ENCODE measurements around the gene ESYT3.
A peak's percentile ranks its signal among the peaks of the same experiment; 100 is the strongest.

The ESYT3 gene

DNA sequence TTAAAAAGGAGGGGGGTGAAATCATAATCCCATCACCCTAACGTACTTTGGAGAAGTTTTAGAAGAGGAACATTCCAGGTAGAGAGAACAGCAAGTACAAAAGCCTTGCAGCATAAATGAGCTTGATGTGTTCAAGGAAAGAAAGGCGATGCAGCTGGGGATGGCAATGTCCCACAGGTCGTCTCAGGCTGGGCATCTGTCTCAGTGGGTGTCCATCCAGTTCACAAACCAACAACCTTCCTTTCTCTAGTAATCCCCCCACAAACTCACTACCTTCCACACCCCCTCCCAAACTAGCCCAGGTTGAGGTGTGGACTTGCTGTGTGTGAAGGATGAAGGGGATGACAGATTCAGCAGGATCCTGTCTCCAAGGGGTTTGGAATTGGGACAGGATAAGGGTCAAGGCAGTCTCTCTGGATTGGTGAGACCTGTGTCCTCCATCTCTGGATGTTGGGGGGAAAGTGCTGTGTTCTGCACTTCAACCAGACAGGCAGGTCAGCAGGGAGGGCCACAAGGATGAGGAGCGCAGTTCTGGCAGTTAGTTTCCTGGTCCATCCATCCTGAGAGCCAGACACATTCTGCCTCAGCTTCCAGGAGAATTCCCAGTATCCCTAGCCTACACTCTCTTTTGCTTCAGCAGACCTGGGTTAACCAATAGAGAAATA is 1.7 kb upstream of the ESYT3 start:
- no peak overlapping the region for H3K4me3 Mint-ChIP-seq
- peaks cover 11% of the 10 kb centered on the region for H3K4me1 Mint-ChIP-seq
- no peaks in the 10 kb centered on the region for H3K36me3 Mint-ChIP-seq
- H3K27me3 Mint-ChIP-seq = peaks cover 75% of the 10 kb centered on the region
- H3K9me3 Mint-ChIP-seq = no peaks in the 10 kb centered on the region
- H3K27ac Mint-ChIP-seq = no peak overlapping the region
- ATAC-seq = no peak

DNA sequence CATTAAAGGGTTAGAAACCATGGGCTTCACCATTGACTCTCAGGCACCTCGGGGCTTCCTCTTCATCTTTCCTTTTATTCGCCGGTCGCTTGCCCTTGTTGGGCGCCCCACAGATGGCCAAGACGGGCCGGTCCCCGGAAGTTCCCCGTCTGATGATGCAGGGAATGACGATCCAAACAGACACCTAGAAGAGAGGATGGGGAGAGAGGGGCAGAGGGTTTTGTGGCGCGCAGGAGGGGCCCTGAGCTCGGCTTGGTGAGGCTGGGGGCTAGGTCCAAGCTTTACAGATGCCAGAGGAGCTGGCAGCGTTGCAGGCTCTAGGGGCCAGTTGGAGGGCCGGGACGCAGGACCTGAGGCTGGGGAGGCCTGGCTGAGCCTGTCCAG is 532 bp upstream of the ESYT3 start:
- no peak overlapping the region for H3K27ac Mint-ChIP-seq
- no peaks in the 10 kb centered on the region for H3K36me3 Mint-ChIP-seq
- peaks cover 78% of the 10 kb centered on the region for H3K27me3 Mint-ChIP-seq

DNA sequence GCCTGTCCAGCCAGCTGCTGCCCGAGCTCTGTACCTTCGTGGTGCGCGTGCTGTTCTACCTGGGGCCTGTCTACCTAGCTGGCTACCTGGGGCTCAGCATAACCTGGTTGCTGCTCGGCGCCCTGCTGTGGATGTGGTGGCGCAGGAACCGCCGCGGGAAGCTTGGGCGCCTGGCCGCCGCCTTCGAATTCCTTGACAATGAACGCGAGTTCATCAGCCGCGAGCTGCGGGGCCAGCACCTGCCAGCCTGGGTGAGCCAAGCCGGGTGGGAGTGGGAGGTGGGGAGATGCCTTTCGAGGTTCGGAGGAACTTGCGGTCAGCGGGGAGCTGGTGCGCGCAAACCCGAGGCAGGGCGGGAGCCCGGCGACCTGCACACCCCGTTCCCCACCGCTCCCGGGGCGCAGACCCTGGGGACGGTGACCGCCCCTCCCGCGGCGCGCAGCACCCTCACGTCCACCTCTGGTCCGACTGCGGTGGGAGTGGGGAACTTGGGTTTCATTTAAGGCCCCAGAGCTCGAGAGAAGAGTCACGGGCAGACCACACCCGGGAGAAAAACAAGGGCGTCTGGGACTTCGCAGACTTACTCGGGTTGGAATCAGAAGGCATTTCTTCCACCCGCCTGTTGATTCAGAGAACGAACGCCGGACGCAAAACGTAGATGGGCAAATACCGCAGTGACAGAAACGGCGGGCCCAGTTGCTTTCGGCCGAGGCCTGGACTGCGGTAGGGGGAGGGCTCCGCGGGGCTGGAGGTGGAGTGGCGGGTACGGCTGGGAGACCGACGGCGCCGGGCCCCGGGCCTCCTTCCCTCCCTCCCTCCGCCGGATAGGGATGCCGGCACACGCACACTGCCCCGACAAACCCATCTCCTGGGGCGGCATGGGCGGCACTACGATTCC is 708 bp downstream of the ESYT3 start:
- Mint-ChIP-seq H3K4me1 (peaks cover 11% of the 10 kb centered on the region), H3K27me3 (peaks cover 80% of the 10 kb centered on the region), H3K36me3 (no peaks in the 10 kb centered on the region), H3K27ac (no peak overlapping the region), H3K9me3 (no peaks in the 10 kb centered on the region), H3K4me3 (no peak overlapping the region)
- no peak for ATAC-seq

More for the DNA sequence above, 532 bp upstream of the ESYT3 start:
- H3K4me1 Mint-ChIP-seq = peaks cover 11% of the 10 kb centered on the region
- no peak for ATAC-seq
- no peaks in the 10 kb centered on the region for H3K9me3 Mint-ChIP-seq
- H3K4me3 Mint-ChIP-seq = peak overlapping the region; percentile 63

DNA sequence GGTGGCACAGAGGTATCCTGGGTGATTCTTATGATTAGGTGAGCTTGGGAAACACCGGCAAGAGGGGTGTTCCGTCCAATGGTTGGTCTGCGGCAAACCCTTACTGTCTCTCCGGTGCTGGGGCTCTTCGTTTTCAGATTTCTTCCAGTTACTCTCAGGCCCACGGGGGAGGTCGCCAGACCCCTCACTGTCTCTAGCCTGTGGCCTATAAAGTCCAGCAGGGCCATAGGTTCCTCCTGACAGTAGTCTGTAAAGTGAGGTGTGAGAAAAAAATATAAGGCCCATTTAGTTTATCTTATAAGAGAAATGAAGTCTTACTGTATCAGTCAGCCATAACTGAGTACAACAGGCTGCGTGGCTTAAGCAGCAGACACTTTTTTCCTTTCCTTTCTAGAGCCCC is 1.4 kb downstream of the ESYT3 start:
- ATAC-seq = no peak
- Mint-ChIP-seq H3K36me3 (no peaks in the 10 kb centered on the region), H3K4me3 (no peak overlapping the region), H3K27me3 (peaks cover 80% of the 10 kb centered on the region), H3K9me3 (no peaks in the 10 kb centered on the region), H3K27ac (no peak overlapping the region), H3K4me1 (peaks cover 11% of the 10 kb centered on the region)

DNA sequence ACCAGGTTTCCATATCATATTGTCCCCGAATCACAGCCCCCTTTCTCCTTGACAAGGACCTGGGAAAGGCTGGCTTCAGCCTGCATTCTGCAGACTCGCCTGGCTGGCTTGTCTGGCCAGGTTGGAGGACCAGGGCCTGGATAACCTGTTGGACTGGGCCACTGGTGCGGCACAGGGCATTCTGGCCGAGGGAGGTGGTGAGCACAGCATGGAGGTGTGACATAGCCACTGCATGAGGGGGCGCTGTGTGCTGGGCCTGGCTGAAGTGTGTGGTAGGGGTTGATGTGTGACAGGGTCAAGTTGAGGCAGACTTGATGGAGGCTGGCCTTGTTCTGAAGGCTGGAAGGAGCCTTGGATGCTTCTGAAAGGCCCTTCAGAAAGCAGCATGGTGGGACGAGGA is 2.9 kb downstream of the ESYT3 start:
- ATAC-seq = no peak
- Mint-ChIP-seq H3K27me3 (peaks cover 67% of the 10 kb centered on the region), H3K4me1 (peaks cover 11% of the 10 kb centered on the region), H3K4me3 (no peak overlapping the region), H3K9me3 (no peaks in the 10 kb centered on the region), H3K27ac (no peak overlapping the region), H3K36me3 (no peaks in the 10 kb centered on the region)

DNA sequence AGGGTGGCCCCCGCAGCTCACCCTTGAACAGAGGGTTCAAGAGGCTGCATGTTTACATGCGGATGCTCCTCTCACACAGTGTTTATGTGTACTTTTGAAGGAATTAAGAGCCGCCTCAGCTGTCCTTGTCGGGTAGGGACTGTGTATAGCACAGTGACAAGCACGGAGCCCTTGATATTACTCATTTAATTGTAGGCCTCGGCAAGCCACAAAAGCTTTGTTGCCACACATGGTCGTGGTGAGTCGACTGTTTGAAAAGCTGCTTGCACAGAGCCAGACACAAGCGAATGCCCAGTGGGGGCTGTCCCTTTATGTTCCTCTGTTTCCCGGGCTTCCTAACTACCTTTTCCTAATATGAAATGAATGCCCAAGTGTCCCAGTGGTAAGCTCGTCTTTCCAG is 4.5 kb downstream of the ESYT3 start:
- H3K4me3 Mint-ChIP-seq = no peak overlapping the region
- no peaks in the 10 kb centered on the region for H3K9me3 Mint-ChIP-seq
- H3K27me3 Mint-ChIP-seq = peaks cover 65% of the 10 kb centered on the region
- no peak for ATAC-seq
- H3K36me3 Mint-ChIP-seq = no peaks in the 10 kb centered on the region
- no peak overlapping the region for H3K27ac Mint-ChIP-seq
- peaks cover 7% of the 10 kb centered on the region for H3K4me1 Mint-ChIP-seq

DNA sequence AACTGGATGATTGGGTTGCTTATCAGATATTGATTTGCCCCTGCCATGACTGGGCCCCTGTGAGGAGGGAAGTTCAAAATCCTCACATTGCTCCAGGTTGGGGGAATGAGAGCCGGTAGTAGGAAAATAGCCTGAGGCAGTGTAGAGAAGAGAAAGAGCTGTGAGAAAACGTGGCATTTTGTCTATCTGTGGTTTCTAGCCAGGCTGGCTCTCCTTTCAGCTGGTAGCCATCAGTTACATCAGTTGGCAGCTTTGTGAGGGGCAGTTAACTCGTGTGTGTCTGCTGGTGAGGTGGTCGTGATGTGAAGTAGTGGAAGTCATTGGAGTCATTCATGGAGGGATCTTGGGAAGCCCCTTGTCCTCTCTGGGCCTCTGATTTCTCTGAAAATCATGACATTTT is 5.2 kb downstream of the ESYT3 start:
- peaks cover 58% of the 10 kb centered on the region for H3K27me3 Mint-ChIP-seq

DNA sequence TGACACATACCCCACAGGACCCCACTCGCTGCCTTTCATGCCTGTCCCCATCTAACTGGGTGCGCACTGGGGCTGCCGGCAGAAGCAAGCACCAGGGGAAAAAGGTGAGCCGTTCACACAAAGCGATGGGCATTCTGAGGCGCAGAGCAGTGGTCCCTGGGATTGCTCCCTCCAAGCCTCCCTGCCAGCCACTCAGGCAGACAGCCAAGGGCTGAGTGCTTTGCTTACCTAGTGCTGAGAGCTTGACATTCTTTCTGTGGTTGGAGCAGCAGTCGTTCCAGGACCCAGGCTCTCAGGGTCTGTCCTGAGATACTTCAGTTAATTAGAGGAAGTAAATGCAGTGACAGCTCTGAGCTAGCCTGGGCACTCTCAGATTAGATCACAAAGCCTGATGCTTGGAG is 5.7 kb downstream of the ESYT3 start:
- Mint-ChIP-seq H3K4me3 (no peak overlapping the region), H3K9me3 (no peaks in the 10 kb centered on the region), H3K36me3 (no peaks in the 10 kb centered on the region), H3K27ac (no peak overlapping the region), H3K4me1 (no peaks in the 10 kb centered on the region), H3K27me3 (peaks cover 57% of the 10 kb centered on the region)
- ATAC-seq = no peak

More for the DNA sequence above, 5.2 kb downstream of the ESYT3 start:
- no peaks in the 10 kb centered on the region for H3K36me3 Mint-ChIP-seq
- H3K4me3 Mint-ChIP-seq = no peak overlapping the region
- H3K4me1 Mint-ChIP-seq = no peaks in the 10 kb centered on the region
- no peak overlapping the region for H3K27ac Mint-ChIP-seq
- no peaks in the 10 kb centered on the region for H3K9me3 Mint-ChIP-seq
- ATAC-seq = no peak

DNA sequence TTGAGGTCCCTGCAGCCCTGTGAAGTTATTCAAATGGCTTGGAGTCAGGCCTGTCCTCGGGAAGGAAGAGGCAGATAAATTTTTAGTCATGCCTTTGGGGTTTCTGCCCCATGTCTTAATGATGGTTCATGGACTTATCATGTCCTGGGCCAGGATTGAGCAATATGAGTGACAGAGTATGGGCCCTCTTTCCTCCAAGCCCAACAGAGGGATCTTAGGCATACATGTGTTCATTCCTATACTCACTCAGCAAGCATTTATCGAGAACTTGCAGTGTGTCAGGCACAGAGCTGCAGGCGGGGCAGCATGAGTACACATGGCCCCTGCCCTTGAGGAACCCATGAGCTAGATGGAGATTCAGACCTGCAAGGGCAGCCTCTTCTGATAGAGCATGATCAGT is 6.2 kb downstream of the ESYT3 start:
- H3K4me1 Mint-ChIP-seq = no peaks in the 10 kb centered on the region
- no peaks in the 10 kb centered on the region for H3K36me3 Mint-ChIP-seq
- no peak overlapping the region for H3K4me3 Mint-ChIP-seq
- no peak overlapping the region for H3K27ac Mint-ChIP-seq
- peaks cover 52% of the 10 kb centered on the region for H3K27me3 Mint-ChIP-seq
- ATAC-seq = no peak
- no peaks in the 10 kb centered on the region for H3K9me3 Mint-ChIP-seq

DNA sequence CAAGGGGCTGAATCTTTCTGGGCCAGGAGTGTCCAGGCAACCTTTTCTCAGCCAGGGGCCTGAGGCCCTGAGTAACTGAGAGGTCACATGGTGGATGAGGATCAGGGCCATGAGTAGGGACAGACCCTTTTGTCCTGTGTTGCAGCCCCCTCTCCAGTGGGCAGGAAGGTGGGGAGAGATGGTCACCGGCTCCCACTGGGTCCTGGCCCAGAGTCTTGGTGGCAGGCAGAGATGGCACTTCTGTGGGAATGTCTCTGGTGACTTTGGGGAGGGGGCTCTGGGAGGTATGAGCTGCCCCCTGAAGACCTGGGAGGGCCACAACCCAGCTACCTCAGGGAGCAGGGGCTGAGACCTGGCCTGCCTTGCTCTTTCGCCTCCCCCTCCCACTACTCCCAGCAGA is 6.8 kb downstream of the ESYT3 start:
- peaks cover 45% of the 10 kb centered on the region for H3K27me3 Mint-ChIP-seq
- no peaks in the 10 kb centered on the region for H3K4me1 Mint-ChIP-seq
- ATAC-seq = no peak
- no peaks in the 10 kb centered on the region for H3K36me3 Mint-ChIP-seq
- H3K4me3 Mint-ChIP-seq = no peak overlapping the region
- no peaks in the 10 kb centered on the region for H3K9me3 Mint-ChIP-seq
- no peak overlapping the region for H3K27ac Mint-ChIP-seq

DNA sequence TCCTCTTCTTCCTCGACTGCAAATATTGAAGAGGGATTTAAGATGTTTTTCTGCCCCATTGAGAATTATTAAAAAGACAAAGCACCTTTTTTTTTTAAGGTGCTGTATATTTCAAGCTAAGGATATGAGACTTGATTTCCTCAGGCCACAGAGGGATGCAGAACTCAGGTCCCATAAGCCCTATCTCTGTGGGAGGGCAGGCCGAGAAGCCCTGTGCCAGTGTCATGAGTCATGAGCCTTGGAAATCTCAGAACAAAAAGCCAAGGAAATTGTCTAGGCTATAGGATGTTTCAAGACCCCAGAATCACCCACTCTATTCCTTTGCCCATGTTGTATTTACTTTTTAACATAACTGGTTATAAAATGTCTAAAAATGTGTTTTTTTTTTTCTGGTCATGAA is 7.3 kb downstream of the ESYT3 start:
- H3K4me1 Mint-ChIP-seq = no peaks in the 10 kb centered on the region
- no peaks in the 10 kb centered on the region for H3K36me3 Mint-ChIP-seq
- peaks cover 40% of the 10 kb centered on the region for H3K27me3 Mint-ChIP-seq
- H3K27ac Mint-ChIP-seq = no peak overlapping the region
- no peaks in the 10 kb centered on the region for H3K9me3 Mint-ChIP-seq
- H3K4me3 Mint-ChIP-seq = no peak overlapping the region
- ATAC-seq = no peak

DNA sequence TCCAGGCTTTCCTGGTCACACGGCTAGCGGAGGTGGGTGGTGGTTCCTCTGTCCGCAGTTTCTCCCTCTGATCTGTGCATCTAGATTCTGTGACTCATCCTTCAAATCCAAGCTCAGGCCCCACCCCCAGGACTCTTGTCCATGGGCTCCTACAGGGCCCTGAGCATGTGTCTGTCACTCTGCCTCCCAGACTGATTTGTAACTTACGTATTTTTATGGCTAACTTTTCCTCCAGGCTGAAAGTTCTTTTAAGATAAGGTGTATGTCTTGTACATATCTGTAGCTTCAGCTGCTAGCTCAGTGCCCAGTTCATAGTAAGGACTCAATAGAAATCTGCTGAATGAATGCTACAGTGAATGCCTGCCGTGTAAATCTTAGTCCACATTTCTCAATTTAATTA is 8.0 kb downstream of the ESYT3 start:
- Mint-ChIP-seq H3K36me3 (no peaks in the 10 kb centered on the region), H3K27me3 (peaks cover 33% of the 10 kb centered on the region), H3K4me3 (no peak overlapping the region), H3K27ac (no peak overlapping the region), H3K9me3 (no peaks in the 10 kb centered on the region), H3K4me1 (no peaks in the 10 kb centered on the region)
- no peak for ATAC-seq

DNA sequence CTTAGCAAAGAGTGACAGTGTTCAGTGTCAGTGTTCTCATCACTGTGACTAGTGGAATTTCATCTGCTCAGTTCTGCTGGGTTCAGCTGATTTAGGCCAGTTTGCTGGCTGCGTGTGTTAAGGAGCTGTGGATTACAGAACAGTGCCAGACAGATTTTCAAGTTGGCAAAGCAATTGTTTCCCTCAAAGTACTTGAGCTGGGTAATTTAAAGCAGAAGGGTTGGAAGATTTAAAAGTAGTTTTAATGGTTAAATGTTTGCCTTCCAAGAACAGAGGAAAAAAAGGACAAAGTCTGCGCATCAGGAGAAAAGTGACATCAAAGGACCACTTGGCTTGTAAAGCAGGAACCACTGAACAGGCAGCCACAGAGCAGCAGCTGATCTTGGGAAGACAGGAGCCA is 8.7 kb downstream of the ESYT3 start:
- H3K27me3 Mint-ChIP-seq = peaks cover 28% of the 10 kb centered on the region
- ATAC-seq = no peak
- H3K4me3 Mint-ChIP-seq = no peak overlapping the region
- no peak overlapping the region for H3K27ac Mint-ChIP-seq
- no peaks in the 10 kb centered on the region for H3K4me1 Mint-ChIP-seq
- H3K36me3 Mint-ChIP-seq = no peaks in the 10 kb centered on the region
- H3K9me3 Mint-ChIP-seq = no peaks in the 10 kb centered on the region

DNA sequence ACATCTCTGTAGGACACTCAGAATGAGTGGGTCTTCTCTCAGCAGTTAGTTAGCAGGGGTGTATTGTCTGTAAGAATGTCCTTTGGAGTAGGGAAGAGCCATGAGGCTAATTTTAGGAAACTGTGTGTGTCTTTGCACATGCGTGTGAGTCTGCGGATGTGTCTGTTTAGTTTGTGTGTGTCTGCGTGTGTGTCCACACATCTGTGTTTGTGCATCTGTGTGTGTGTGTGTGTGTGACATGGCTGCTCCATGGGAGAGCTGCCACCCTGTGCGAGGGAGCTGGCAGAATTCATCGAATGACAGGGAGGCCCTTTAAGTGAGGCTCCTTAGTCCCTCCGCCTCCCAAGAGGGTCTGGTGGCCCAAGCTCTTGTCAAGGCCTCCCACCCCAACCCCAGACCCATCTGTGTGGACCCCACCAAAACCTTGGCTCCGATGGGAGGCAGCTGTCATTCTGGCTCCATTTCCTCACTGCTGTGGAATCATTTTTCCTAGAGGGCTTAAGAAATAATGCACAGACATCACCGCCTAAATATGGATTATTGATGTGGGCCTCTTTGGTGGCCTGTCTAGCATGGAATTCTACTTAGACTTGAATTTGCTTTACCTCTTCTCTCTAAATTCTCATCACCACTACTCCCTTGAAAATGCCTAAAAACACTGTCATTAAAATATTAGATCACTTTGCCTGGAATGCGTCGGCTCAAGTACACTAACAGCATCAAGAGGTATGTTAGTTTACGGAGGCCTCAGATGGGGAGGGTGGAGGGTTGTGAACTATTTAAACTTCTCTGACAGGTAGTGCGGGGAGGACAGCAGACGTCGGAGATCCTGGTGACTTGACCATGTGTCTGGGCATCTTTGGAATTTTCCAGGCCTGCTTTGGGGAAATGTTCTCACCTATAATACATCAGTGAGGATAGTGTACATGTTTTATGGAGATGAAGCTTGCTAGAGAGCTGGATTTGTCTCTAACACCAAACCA is 9.4 kb downstream of the ESYT3 start:
- Mint-ChIP-seq H3K27me3 (peaks cover 28% of the 10 kb centered on the region), H3K9me3 (no peaks in the 10 kb centered on the region), H3K27ac (no peak overlapping the region), H3K4me3 (no peak overlapping the region), H3K36me3 (no peaks in the 10 kb centered on the region), H3K4me1 (no peaks in the 10 kb centered on the region)
- no peak for ATAC-seq

DNA sequence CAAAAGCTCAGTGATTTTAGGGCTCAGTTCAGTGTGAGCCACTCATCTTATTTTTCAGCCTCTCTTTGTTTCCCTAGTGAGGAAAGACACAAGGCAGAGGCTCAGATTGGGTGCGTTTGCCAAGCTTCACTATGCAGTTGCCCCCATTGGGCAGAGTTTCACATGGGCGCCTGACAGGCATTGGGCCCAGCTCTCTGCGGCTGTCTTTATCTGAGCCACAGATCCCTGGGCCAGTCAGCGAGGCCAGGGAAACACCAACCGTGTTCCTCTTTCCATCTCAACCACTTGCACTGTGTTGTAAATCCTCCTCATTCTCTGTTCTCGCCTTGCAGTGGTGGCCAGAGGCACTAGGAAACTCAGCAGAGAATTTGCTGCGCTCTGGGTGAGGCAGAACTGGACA is 10.8 kb downstream of the ESYT3 start:
- Mint-ChIP-seq H3K4me3 (no peak overlapping the region), H3K9me3 (no peaks in the 10 kb centered on the region), H3K27ac (no peak overlapping the region), H3K27me3 (peaks cover 16% of the 10 kb centered on the region), H3K36me3 (no peaks in the 10 kb centered on the region), H3K4me1 (no peaks in the 10 kb centered on the region)
- no peak for ATAC-seq

All from stimulated activated memory B cell treated with anti-CD40 and anti-IgM and Interleukin-4, amounts not matched to agents 10 μg/mL and 1 μg/mL and 100 μg/mL, for 72 hours (primary cell).